Measurements from ENCODE around the gene FAR2.
"Not testable (repeated sequence)": the region's sequence is repeated elsewhere in the genome, so short reads cannot be mapped to it uniquely, and the experiment has no call there.

Gene FAR2

GRCh38 chr12:29152981-29153630 is 4.0 kb downstream of the FAR2 start:
- DNase-seq (ENCODE audit: low spot score) = no peak

- no peak for DNase-seq (ENCODE audit: low spot score)
Measured at GRCh38 chr12:29155079-29155478, 6.0 kb downstream of the FAR2 start.

- no peak for DNase-seq (ENCODE audit: low spot score)
Measured at GRCh38 chr12:29157486-29157946, 8.4 kb downstream of the FAR2 start.

- no peak for DNase-seq (ENCODE audit: low spot score)
Measured at GRCh38 chr12:29158115-29158763, 9.2 kb downstream of the FAR2 start.

GRCh38 chr12:29159661-29160060 is 10.6 kb downstream of the FAR2 start:
- DNase-seq (ENCODE audit: low spot score) = no peak

GRCh38 chr12:29160230-29160629 is 11.2 kb downstream of the FAR2 start:
- DNase-seq (ENCODE audit: low spot score) = peak; percentile 8

- DNase-seq (ENCODE audit: low spot score) = no peak
Measured at GRCh38 chr12:29163146-29163545, 14.1 kb downstream of the FAR2 start.

- peak; percentile 48 for DNase-seq (ENCODE audit: low spot score)
Measured at GRCh38 chr12:29164477-29165393, 15.7 kb downstream of the FAR2 start.

- no peak for DNase-seq (ENCODE audit: low spot score)
Measured at GRCh38 chr12:29167445-29167844, 18.4 kb downstream of the FAR2 start.

- no peak for DNase-seq (ENCODE audit: low spot score)
Measured at GRCh38 chr12:29167988-29168387, 18.9 kb downstream of the FAR2 start.

- not testable (repeated sequence) for DNase-seq (ENCODE audit: low spot score)
Measured at GRCh38 chr12:29169978-29170377, 20.9 kb downstream of the FAR2 start.

- DNase-seq (ENCODE audit: low spot score) = not testable (repeated sequence)
Measured at GRCh38 chr12:29170478-29171084, 21.5 kb downstream of the FAR2 start.

GRCh38 chr12:29171421-29172258 is 22.6 kb downstream of the FAR2 start:
- DNase-seq (ENCODE audit: low spot score) = no peak

- DNase-seq (ENCODE audit: low spot score) = no peak
Measured at GRCh38 chr12:29176941-29177340, 27.9 kb downstream of the FAR2 start.

- DNase-seq (ENCODE audit: low spot score) = not testable (repeated sequence)
Measured at GRCh38 chr12:29182247-29182646, 33.2 kb downstream of the FAR2 start.

- no peak for DNase-seq (ENCODE audit: low spot score)
Measured at GRCh38 chr12:29187756-29188155, 38.7 kb downstream of the FAR2 start.

GRCh38 chr12:29191267-29191850 is 42.3 kb downstream of the FAR2 start:
- DNase-seq (ENCODE audit: low spot score) = no peak

GRCh38 chr12:29198901-29199300 is 49.8 kb downstream of the FAR2 start:
- DNase-seq (ENCODE audit: low spot score) = no peak

- DNase-seq (ENCODE audit: low spot score) = no peak
Measured at GRCh38 chr12:29200586-29200985, 51.5 kb downstream of the FAR2 start.

- no peak for DNase-seq (ENCODE audit: low spot score)
Measured at GRCh38 chr12:29201296-29201695, 52.2 kb downstream of the FAR2 start.

GRCh38 chr12:29201746-29202145 is 52.7 kb downstream of the FAR2 start:
- no peak for DNase-seq (ENCODE audit: low spot score)

All from activated CD4-positive, alpha-beta T cell treated with anti-CD3 and anti-CD28 coated beads, Interleukin-2, Interleukin-4, amounts not matched to agents 100 ng/mL and 50 ng/mL, durations not matched to agents 16 hours and 8 hours (primary cell).